ENCODE results near the gene CARD19. TPM values are rescaled to one million over a fixed set of nuclear protein-coding genes. Genes with fewer than 3 reads are reported as not detected.
A peak's percentile ranks its signal among the peaks of the same experiment; 100 is the strongest.

CARD19 gene
- total and polyA plus RNA-seq, 2 donors (not counting 1 experiment from before 2014, with no cell fraction given), result 31.9 to 63.4 TPM

DNA sequence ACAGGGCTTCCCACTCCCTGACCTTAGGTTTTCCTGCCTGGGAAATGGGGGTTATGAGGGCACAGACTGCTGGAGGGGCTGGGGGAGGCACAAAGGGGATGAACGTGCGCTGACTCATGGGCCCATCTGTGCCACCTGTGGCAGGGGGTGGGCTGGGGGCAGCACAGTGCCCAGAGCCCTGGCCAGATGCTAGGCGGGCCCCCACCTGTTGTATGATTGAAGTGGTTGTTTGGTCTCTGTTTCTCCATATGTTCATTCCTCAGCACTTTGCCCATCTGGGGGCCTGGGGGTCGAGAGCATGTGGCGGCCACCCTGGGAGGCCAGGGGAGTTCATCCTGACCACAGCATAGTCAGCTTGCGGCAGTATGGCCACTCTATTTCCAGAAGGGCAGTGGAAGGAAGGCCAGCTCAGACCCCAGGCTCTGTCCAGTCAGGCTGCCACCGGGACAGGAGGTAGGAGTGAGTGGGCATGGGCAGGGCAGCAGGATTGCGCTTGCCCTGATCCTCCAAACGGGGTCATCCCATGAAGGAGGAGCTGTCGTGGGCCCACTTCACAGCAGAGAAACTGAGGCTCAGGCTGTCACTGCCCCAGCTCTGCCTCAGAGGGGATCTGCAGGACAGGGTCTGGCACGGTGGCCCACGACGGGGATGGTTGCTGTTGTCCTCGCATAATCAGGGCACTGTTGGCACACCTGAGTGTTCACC, 38.9 kb downstream of the CARD19 start:
- Histone ChIP-seq H3K36me3 (replicated peaks in 1 of 2; ENCODE audit: control extremely low read depth in 1 of 2, control insufficient read depth in 1 of 2, extremely low read depth in 1 of 2, insufficient read depth in 2 of 2, low read length in 1 of 2) (no peaks in the 10 kb centered on the region), H4K20me1 (ENCODE audit: control insufficient read depth, insufficient read depth, low read length, poor library complexity, severe bottlenecking) (peaks cover 12% of the 10 kb centered on the region), H3K9me3 (ENCODE audit: control extremely low read depth in 1 of 3, control insufficient read depth in 2 of 3, insufficient read depth in 1 of 3, low read length in 2 of 3) (peaks cover 0 to 9% (median 4%) of the 10 kb centered on the region in 3 donors), H3K4me1 (ENCODE audit: control insufficient read depth in 2 of 2, insufficient read depth in 2 of 2, low read length in 2 of 2) (peaks cover 25 to 40% of the 10 kb centered on the region in 2 donors), H3K27ac (ENCODE audit: low read length in 2 of 2) (peak overlapping the region; percentile 68 to 76), H2AFZ (ENCODE audit: insufficient read depth, low read depth, low read length, poor library complexity, severe bottlenecking) (peak overlapping the region; percentile 65), H3K79me2 (ENCODE audit: control insufficient read depth, insufficient read depth, low read length) (peaks cover 19% of the 10 kb centered on the region), H3K27me3 (replicated peaks in 1 of 4; ENCODE audit: control extremely low read depth in 1 of 4, control insufficient read depth in 3 of 4, insufficient read depth in 4 of 4, low read length in 3 of 4) (peaks cover 0 to 20% (median 0%) of the 10 kb centered on the region in 4 experiments), H3K4me3 (ENCODE audit: control extremely low read depth in 1 of 5, extremely low read depth in 1 of 5, insufficient read depth in 1 of 5, low read depth in 2 of 5, low read length in 4 of 5) (peak overlapping the region in 4 of 5 experiments; percentile 63 to 77 (median 68)), H3K9ac (ENCODE audit: low read length) (peak overlapping the region; percentile 84), H3K4me2 (replicated peaks; ENCODE audit: low read depth, low read length, poor library complexity, severe bottlenecking) (peak overlapping the region; percentile 94)
- intact Hi-C loops (cut with micrococcal nuclease), result loop anchor here (1.0 to 10.0 kb wide), 4 partner anchors 15 to 430 kb away; partner anchors contain the start of gene SUSD3
- DNase-seq (no peak), ATAC-seq (ENCODE audit: low read depth) (no peak)
- ChIA-PET POLR2A (interaction anchor here (0.6 kb wide), 1 partner anchor 28 kb away, joined by 4 read pairs; no protein-coding TSS in a partner anchor), CTCF (interaction anchor here (1.0 to 2.0 kb wide), 3 partner anchors 15 to 26 kb away, joined by 3 to 9 read pairs (median 3); no protein-coding TSS in a partner anchor)
- peak overlapping the region; percentile 87 for H3K4me3 Mint-ChIP-seq
- H3K27ac Mint-ChIP-seq, result peak overlapping the region; percentile 84
- H3K27me3 Mint-ChIP-seq, result no peaks in the 10 kb centered on the region
- peaks cover 3% of the 10 kb centered on the region for H3K9me3 Mint-ChIP-seq (ENCODE audit: insufficient read depth)
- H3K4me1 Mint-ChIP-seq, result peaks cover 45% of the 10 kb centered on the region
- TF ChIP-seq EZH2 (IDR thresholded peaks at IDR 0.05; ENCODE audit: borderline replicate concordance, insufficient read depth, low read depth, low read length, poor library complexity, severe bottlenecking), result no peak
- TF ChIP-seq, protein P1, sequence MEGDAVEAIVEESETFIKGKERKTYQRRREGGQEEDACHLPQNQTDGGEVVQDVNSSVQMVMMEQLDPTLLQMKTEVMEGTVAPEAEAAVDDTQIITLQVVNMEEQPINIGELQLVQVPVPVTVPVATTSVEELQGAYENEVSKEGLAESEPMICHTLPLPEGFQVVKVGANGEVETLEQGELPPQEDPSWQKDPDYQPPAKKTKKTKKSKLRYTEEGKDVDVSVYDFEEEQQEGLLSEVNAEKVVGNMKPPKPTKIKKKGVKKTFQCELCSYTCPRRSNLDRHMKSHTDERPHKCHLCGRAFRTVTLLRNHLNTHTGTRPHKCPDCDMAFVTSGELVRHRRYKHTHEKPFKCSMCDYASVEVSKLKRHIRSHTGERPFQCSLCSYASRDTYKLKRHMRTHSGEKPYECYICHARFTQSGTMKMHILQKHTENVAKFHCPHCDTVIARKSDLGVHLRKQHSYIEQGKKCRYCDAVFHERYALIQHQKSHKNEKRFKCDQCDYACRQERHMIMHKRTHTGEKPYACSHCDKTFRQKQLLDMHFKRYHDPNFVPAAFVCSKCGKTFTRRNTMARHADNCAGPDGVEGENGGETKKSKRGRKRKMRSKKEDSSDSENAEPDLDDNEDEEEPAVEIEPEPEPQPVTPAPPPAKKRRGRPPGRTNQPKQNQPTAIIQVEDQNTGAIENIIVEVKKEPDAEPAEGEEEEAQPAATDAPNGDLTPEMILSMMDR (IDR thresholded peaks at IDR 0.05), result no peak
- 56% methylated on average over 11 of the region's 14 CpGs for WGBS (ENCODE audit: insufficient coverage)

DNA sequence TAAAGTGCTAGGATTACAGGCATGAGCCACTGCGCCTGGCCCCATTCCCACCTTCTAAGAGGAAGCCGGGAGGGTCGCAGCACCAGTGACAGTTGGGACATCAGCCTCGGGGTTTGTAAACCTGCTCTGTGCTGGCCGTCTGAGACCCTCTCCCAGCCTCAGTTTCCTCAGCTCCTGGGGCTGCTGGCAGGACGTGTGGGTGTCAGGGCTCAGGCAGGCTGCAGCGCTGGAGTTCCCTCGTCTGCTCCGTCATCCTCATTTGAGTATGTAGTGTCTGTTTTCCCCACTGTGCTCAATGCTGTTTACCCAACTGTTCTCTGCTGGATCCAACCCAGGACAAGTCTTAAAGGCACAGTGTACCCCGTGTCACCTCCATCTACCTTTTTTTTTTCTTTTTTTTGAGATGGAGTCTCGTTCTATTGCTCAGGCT, 40.0 kb downstream of the CARD19 start:
- Histone ChIP-seq H3K4me2 (replicated peaks; ENCODE audit: low read depth, low read length, poor library complexity, severe bottlenecking) (no peak overlapping the region), H3K4me3 (ENCODE audit: control extremely low read depth in 1 of 5, extremely low read depth in 1 of 5, insufficient read depth in 1 of 5, low read depth in 2 of 5, low read length in 4 of 5) (no peak overlapping the region), H3K27ac (ENCODE audit: low read length in 2 of 2) (no peak overlapping the region), H3K4me1 (ENCODE audit: control insufficient read depth in 2 of 2, insufficient read depth in 2 of 2, low read length in 2 of 2) (peaks cover 25 to 42% of the 10 kb centered on the region in 2 donors), H3K9me3 (ENCODE audit: control extremely low read depth in 1 of 3, control insufficient read depth in 2 of 3, insufficient read depth in 1 of 3, low read length in 2 of 3) (peaks cover 0 to 9% (median 4%) of the 10 kb centered on the region in 3 donors), H2AFZ (ENCODE audit: insufficient read depth, low read depth, low read length, poor library complexity, severe bottlenecking) (no peak overlapping the region), H3K79me2 (ENCODE audit: control insufficient read depth, insufficient read depth, low read length) (peaks cover 19% of the 10 kb centered on the region), H3K9ac (ENCODE audit: low read length) (no peak overlapping the region), H4K20me1 (ENCODE audit: control insufficient read depth, insufficient read depth, low read length, poor library complexity, severe bottlenecking) (peaks cover 12% of the 10 kb centered on the region), H3K36me3 (replicated peaks in 1 of 2; ENCODE audit: control extremely low read depth in 1 of 2, control insufficient read depth in 1 of 2, extremely low read depth in 1 of 2, insufficient read depth in 2 of 2, low read length in 1 of 2) (no peaks in the 10 kb centered on the region), H3K27me3 (replicated peaks in 1 of 4; ENCODE audit: control extremely low read depth in 1 of 4, control insufficient read depth in 3 of 4, insufficient read depth in 4 of 4, low read length in 3 of 4) (peaks cover 0 to 20% (median 0%) of the 10 kb centered on the region in 4 experiments)
- DNase-seq (no peak), ATAC-seq (ENCODE audit: low read depth) (no peak)
- H3K4me3 Mint-ChIP-seq, result peak overlapping the region; percentile 44
- intact Hi-C loops (cut with micrococcal nuclease), result loop anchor here (10.0 kb wide), 1 partner anchor 429 kb away; no protein-coding TSS in a partner anchor
- no peak overlapping the region for H3K27ac Mint-ChIP-seq
- H3K27me3 Mint-ChIP-seq, result no peaks in the 10 kb centered on the region
- 72% methylated on average over 10 of the region's 11 CpGs for whole genome bisulfite sequencing (ENCODE audit: insufficient coverage)
- ChIA-PET POLR2A (interaction anchor here (0.6 kb wide), 1 partner anchor 31 kb away, joined by 5 read pairs; no protein-coding TSS in a partner anchor), CTCF (interaction anchor here (0.6 to 1.0 kb wide), 2 partner anchors 16 to 304 kb away, joined by 3 to 4 read pairs; no protein-coding TSS in a partner anchor)
- no peak for TF ChIP-seq EZH2 (IDR thresholded peaks at IDR 0.05; ENCODE audit: borderline replicate concordance, insufficient read depth, low read depth, low read length, poor library complexity, severe bottlenecking)
- TF ChIP-seq, protein P1 (IDR thresholded peaks at IDR 0.05), result no peak
- peaks cover 3% of the 10 kb centered on the region for H3K9me3 Mint-ChIP-seq (ENCODE audit: insufficient read depth)
- peaks cover 45% of the 10 kb centered on the region for H3K4me1 Mint-ChIP-seq
